CD14-positive monocyte (primary cell): ENCODE measurements around the gene UGT1A8. TPM values are rescaled to one million over a fixed set of nuclear protein-coding genes. Genes with fewer than 3 reads are reported as not detected.

ENCODE experiments used
- DNase-seq, 3 donors: peaks; one replicate each; pipeline ENCODE4 v3.0.0-alpha.2; 2011 to 2022
- H2AFZ ChIP-seq: 2 replicates; pipeline ENCODE4 v1.6.0; 2012; ENCODE audit warnings: mild to moderate bottlenecking, low read depth, low read length, inconsistent platforms; ENCODE audit not compliant: insufficient read depth, poor library complexity, severe bottlenecking
- H3K27ac ChIP-seq, 2 donors: 1 replicate in 1 of 2; 2 replicates in 1 of 2; pipeline ENCODE4 v1.5.1; 2012 to 2013; ENCODE audit warnings: low read length in 2 of 2, control low read depth in 1 of 2, inconsistent platforms in 1 of 2, low read depth in 1 of 2, mild to moderate bottlenecking in 1 of 2
- H3K27me3 ChIP-seq, 2 donors: one replicate each; pipeline versions ENCODE4 v1.6.0 to v1.6.1; 2011 to 2013; ENCODE audit warnings: low read length in 2 of 2; ENCODE audit not compliant: control insufficient read depth in 2 of 2, insufficient read depth in 2 of 2
- H3K36me3 ChIP-seq, 2 donors: replicated peaks in 1 of 2; 1 replicate in 1 of 2; 2 replicates in 1 of 2; pipeline versions ENCODE4 v1.5.1 to v1.6.1; 2012 to 2013; ENCODE audit warnings: low read length in 2 of 2, control low read depth in 1 of 2, inconsistent platforms in 1 of 2, mild to moderate bottlenecking in 1 of 2; ENCODE audit not compliant: insufficient read depth in 2 of 2, control insufficient read depth in 1 of 2
- H3K4me1 ChIP-seq, 2 donors: 1 replicate in 1 of 2; 2 replicates in 1 of 2; pipeline versions ENCODE4 v1.5.1 to v1.6.1; 2012 to 2013; ENCODE audit warnings: low read length in 2 of 2, control low read depth in 1 of 2, inconsistent platforms in 1 of 2, mild to moderate bottlenecking in 1 of 2, moderate library complexity in 1 of 2; ENCODE audit not compliant: insufficient read depth in 2 of 2, control insufficient read depth in 1 of 2
- H3K4me2 ChIP-seq: replicated peaks from 2 replicates; pipeline ENCODE3; 2012; ENCODE audit warnings: low read length, moderate library complexity, mild to moderate bottlenecking; ENCODE audit not compliant: poor library complexity, severe bottlenecking; ENCODE audit errors: extremely low read depth
- H3K4me3 ChIP-seq, 3 experiments: fragments of 200-600 bp in 1 of 3; sonication (generic) in 1 of 3; replicated peaks in 1 of 3; 1 replicate in 2 of 3; 2 replicates in 1 of 3; pipeline ENCODE4 v1.5.1; 2011 to 2013; ENCODE audit warnings: low read length in 3 of 3, mild to moderate bottlenecking in 3 of 3, control low read depth in 2 of 3, low read depth in 2 of 3, inconsistent platforms in 1 of 3, moderate library complexity in 1 of 3
- H3K79me2 ChIP-seq: 2 replicates; pipeline ENCODE4 v1.6.0; 2012; ENCODE audit warnings: mild to moderate bottlenecking, control low read depth, inconsistent platforms, low read length, moderate library complexity; ENCODE audit not compliant: insufficient read depth
- H3K9ac ChIP-seq: 2 replicates; pipeline ENCODE4 v1.6.0; 2017; ENCODE audit warnings: low read length, mild to moderate bottlenecking; ENCODE audit not compliant: insufficient read depth, poor library complexity, severe bottlenecking
- H3K9me3 ChIP-seq, 2 donors: replicated peaks in 1 of 2; 1 replicate in 1 of 2; 2 replicates in 1 of 2; pipeline versions ENCODE4 v1.5.1 to v1.6.1; 2012 to 2013; ENCODE audit warnings: low read length in 2 of 2, control low read depth in 1 of 2; ENCODE audit not compliant: control insufficient read depth in 1 of 2, insufficient read depth in 1 of 2
- H4K20me1 ChIP-seq: 2 replicates; pipeline ENCODE4 v1.6.0; 2012; ENCODE audit warnings: mild to moderate bottlenecking, low read length, control low read depth, moderate library complexity; ENCODE audit not compliant: insufficient read depth
- H3K27ac Mint-ChIP-seq, 7 donors: one replicate each; pipeline ENCODE4 v1.8.0; 2020; ENCODE audit warnings: mild to moderate bottlenecking in 7 of 7, mixed read lengths in 7 of 7, moderate library complexity in 6 of 7, inconsistent platforms in 2 of 7
- H3K27me3 Mint-ChIP-seq, 3 donors: one replicate each; pipeline ENCODE4 v1.8.0; 2021 to 2022; ENCODE audit warnings: low read depth in 3 of 3, mild to moderate bottlenecking in 3 of 3, mixed read lengths in 3 of 3, moderate library complexity in 3 of 3, inconsistent platforms in 1 of 3
- H3K36me3 Mint-ChIP-seq, 2 donors: one replicate each; pipeline ENCODE4 v1.8.0; 2020; ENCODE audit warnings: mixed read lengths in 2 of 2, inconsistent platforms in 1 of 2, mild to moderate bottlenecking in 1 of 2
- H3K4me1 Mint-ChIP-seq: one replicate; pipeline ENCODE4 v1.8.0; 2020; ENCODE audit warnings: mild to moderate bottlenecking, mixed read lengths
- H3K4me3 Mint-ChIP-seq, 2 donors: one replicate each; pipeline ENCODE4 v1.8.0; 2020; ENCODE audit warnings: mild to moderate bottlenecking in 2 of 2, mixed read lengths in 2 of 2, moderate library complexity in 1 of 2
- H3K9me3 Mint-ChIP-seq, 7 donors: one replicate each; pipeline ENCODE4 v1.8.0; 2020 to 2022; ENCODE audit warnings: mixed read lengths in 7 of 7, mild to moderate bottlenecking in 6 of 7, moderate library complexity in 6 of 7, inconsistent platforms in 2 of 7
- WGBS: methylation state at CpG from one replicate; pipeline ENCODE4 v1.1.5; 2013; ENCODE audit warnings: missing lambda C conversion rate; ENCODE audit not compliant: insufficient coverage; 5-methylcytosine and 5-hydroxymethylcytosine counted together
- intact Hi-C, 2 donors: fragments of 100-400 bp; cut with micrococcal nuclease; formaldehyde crosslinking; loops; one replicate each; pipeline versions ENCODE4 v1.15.0 to v1.15.1; 2023
- polyA plus RNA-seq, 3 donors: library from polyadenylated mRNA; depleted of rRNA in 1 of 3; unstranded in 2 of 3; stranded (reverse) in 1 of 3; fragments of 300-500 nt in 2 of 3; fragments of >200 nt in 1 of 3; fragmentation: Illumina TruSeq in 2 of 3; gene quantifications; 1 replicate in 2 of 3; 2 replicates in 1 of 3; pipeline ENCODE4 v1.2.3, GENCODE V29; 2012 to 2021
- TF ChIP-seq, protein P1 (sequence below): fragments of 200-600 bp; IDR thresholded peaks from one replicate; pipeline ENCODE4 v1.8.0; 2022; ENCODE audit warnings: antibody characterized with exemption, mild to moderate bottlenecking

The UGT1A8 gene
- polyA plus RNA-seq, 3 donors: not detected

DNA sequence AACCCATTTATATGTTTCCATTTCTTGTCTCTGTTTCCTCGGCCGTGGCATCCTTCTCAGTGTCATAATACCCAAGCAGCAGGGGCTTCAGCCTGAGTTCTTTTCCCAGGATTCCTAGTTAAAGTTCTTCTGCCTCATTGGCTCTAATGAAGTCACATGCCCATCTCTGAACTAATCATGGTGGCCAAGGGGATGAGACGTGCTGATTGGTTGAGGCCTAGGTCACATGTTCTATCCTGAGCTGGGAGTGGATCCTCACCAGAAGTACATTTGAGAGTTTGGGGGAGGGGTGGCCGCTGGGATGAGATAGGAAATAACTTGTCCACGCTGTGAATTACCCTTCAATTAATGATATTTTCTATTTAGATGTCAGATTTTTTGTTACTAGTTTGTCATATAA lies 91.5 kb downstream of the UGT1A8 start:
- TF ChIP-seq, protein P1, sequence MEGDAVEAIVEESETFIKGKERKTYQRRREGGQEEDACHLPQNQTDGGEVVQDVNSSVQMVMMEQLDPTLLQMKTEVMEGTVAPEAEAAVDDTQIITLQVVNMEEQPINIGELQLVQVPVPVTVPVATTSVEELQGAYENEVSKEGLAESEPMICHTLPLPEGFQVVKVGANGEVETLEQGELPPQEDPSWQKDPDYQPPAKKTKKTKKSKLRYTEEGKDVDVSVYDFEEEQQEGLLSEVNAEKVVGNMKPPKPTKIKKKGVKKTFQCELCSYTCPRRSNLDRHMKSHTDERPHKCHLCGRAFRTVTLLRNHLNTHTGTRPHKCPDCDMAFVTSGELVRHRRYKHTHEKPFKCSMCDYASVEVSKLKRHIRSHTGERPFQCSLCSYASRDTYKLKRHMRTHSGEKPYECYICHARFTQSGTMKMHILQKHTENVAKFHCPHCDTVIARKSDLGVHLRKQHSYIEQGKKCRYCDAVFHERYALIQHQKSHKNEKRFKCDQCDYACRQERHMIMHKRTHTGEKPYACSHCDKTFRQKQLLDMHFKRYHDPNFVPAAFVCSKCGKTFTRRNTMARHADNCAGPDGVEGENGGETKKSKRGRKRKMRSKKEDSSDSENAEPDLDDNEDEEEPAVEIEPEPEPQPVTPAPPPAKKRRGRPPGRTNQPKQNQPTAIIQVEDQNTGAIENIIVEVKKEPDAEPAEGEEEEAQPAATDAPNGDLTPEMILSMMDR: no peak
- Mint-ChIP-seq H3K27me3 (peaks cover 3 to 5% (median 4%) of the 10 kb centered on the region in 3 donors), H3K27ac (no peak overlapping the region), H3K9me3 (peaks cover 0 to 2% (median 0%) of the 10 kb centered on the region in 7 donors), H3K4me1 (no peaks in the 10 kb centered on the region), H3K36me3 (no peaks in the 10 kb centered on the region), H3K4me3 (no peak overlapping the region)
- Histone ChIP-seq H3K4me2 (no peak overlapping the region), H2AFZ (no peak overlapping the region), H4K20me1 (no peaks in the 10 kb centered on the region), H3K4me3 (no peak overlapping the region), H3K9me3 (no peaks in the 10 kb centered on the region), H3K27ac (no peak overlapping the region), H3K27me3 (no peaks in the 10 kb centered on the region), H3K79me2 (no peaks in the 10 kb centered on the region), H3K4me1 (no peaks in the 10 kb centered on the region), H3K9ac (no peak overlapping the region), H3K36me3 (no peaks in the 10 kb centered on the region)
- WGBS: 100% methylated on average over 2 of the region's 5 CpGs
- intact Hi-C loops: no loop called here
- DNase-seq: no peak

DNA sequence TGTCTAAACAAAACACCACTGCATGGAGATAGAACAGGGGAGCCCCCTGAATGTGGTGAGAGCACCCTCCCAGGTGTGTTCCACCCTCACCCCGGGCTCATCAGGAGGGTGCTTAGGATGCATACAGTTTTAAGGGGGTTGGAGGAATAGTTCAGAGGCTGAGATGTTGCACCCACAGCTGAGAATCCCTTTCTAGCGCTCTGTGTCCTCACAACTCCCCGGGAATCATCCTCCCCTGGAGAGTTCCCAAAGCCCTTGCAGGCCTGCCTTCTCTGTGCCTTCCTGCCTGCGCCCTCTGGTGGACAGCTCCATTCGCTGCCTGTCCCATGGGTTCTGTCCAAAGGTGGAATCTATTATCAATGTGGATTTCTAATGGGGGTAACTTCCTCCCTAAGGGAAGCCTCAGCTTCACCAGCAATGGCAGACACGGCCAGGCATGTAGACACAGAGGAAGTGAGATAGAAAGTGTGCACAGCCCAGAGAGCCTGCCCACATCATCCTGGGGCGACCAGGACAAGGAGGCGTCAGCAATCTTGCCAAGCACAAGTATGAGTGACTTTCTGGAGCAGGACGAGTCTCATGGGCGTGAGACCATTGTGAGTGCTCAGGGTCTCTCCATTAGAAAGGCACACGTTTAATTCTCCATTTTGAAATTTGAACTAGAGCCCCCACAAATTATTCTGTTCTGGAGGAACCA lies 94.0 kb downstream of the UGT1A8 start:
- Mint-ChIP-seq H3K36me3 (no peaks in the 10 kb centered on the region), H3K4me3 (no peak overlapping the region), H3K27ac (no peak overlapping the region), H3K9me3 (peaks cover 0 to 2% (median 0%) of the 10 kb centered on the region in 7 donors), H3K4me1 (no peaks in the 10 kb centered on the region), H3K27me3 (peaks cover 4 to 7% (median 6%) of the 10 kb centered on the region in 3 donors)
- TF ChIP-seq, protein P1: peak; percentile 91
- Histone ChIP-seq H3K27me3 (no peaks in the 10 kb centered on the region), H4K20me1 (no peaks in the 10 kb centered on the region), H3K27ac (no peak overlapping the region), H3K4me3 (no peak overlapping the region), H3K79me2 (no peaks in the 10 kb centered on the region), H2AFZ (no peak overlapping the region), H3K36me3 (no peaks in the 10 kb centered on the region), H3K9me3 (no peaks in the 10 kb centered on the region), H3K4me1 (no peaks in the 10 kb centered on the region), H3K4me2 (no peak overlapping the region), H3K9ac (no peak overlapping the region)
- WGBS: 66% methylated on average over 6 of the region's 11 CpGs
- DNase-seq: peak; percentile 8 to 34 (median 13)
- intact Hi-C loops: no loop called here
